ENCODE results near the gene ZNF683.

Gene ZNF683

GRCh38 chr1:26360807-26361604 is 11.5 kb downstream of the ZNF683 start:
- H3K27me3 ChIP-seq (ENCODE audit: control insufficient read depth in 1 of 2, insufficient read depth in 2 of 2, low read length in 2 of 2) = peaks cover 18 to 25% of the 10 kb centered on the region in 2 donors
- no peak overlapping the region for H3K27ac ChIP-seq (ENCODE audit: low read depth, low read length)
- H3K36me3 ChIP-seq (ENCODE audit: control insufficient read depth in 1 of 2, insufficient read depth in 2 of 2, low read length in 2 of 2) = no peaks in the 10 kb centered on the region
- H3K9me3 ChIP-seq (ENCODE audit: control insufficient read depth in 1 of 2, low read length in 2 of 2) = no peaks in the 10 kb centered on the region
- peak overlapping the region in 1 of 2 donors; percentile 51 for H3K4me3 ChIP-seq (ENCODE audit: low read depth in 1 of 2, low read length in 2 of 2)
- peaks cover 27 to 39% of the 10 kb centered on the region in 2 donors for H3K4me1 ChIP-seq (ENCODE audit: control insufficient read depth in 1 of 2, insufficient read depth in 2 of 2, low read length in 2 of 2)
- H3K9ac ChIP-seq (ENCODE audit: low read depth in 1 of 2, low read length in 2 of 2) = no peak overlapping the region

DNA sequence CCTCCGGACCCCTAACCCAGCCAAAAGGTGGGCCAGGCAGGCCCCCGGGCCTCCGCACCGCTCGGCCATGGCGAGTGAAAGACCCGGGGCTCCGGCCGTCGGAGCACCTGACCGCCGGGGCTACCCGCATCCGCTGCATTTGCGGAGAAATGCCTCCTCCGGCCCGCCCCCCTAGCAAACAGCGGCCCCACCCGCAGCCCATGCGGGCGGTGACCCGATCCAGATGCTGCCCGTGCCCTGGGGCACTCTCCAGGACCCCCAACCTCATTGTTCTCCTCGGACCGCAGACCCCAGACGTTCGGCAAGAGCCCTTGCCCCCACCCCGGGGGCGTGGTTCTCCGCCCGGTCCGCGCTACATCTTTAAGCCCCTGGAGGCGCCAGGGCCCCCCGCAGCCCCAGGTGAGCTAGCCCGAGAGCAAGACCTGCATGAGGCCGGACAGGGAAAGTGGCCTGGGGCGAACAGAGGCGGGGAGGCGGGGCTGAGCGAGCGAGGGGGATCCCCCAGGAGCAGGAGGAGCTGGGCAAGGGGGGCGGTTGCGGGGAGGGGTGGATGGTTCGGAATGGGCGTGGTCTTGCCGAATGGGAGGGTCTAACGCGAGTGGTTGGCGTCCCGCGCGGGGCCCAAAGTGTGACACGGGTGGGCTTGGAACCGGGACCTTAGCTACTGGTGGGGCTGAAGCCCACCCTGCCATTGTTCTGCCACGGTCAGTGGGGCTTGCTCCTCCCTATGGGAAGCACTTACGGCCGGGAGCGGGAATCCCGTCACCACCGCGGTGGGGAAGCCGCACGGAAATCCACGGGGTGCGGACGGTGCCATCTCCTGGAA is 12.4 kb downstream of the ZNF683 start:
- Histone ChIP-seq H3K36me3 (ENCODE audit: control insufficient read depth in 1 of 2, insufficient read depth in 2 of 2, low read length in 2 of 2) (no peaks in the 10 kb centered on the region), H3K9me3 (ENCODE audit: control insufficient read depth in 1 of 2, low read length in 2 of 2) (no peaks in the 10 kb centered on the region), H3K27me3 (ENCODE audit: control insufficient read depth in 1 of 2, insufficient read depth in 2 of 2, low read length in 2 of 2) (peaks cover 16 to 25% of the 10 kb centered on the region in 2 donors), H3K4me1 (ENCODE audit: control insufficient read depth in 1 of 2, insufficient read depth in 2 of 2, low read length in 2 of 2) (peaks cover 34 to 42% of the 10 kb centered on the region in 2 donors), H3K9ac (ENCODE audit: low read depth in 1 of 2, low read length in 2 of 2) (peak overlapping the region in 1 of 2 donors; percentile 12), H3K27ac (ENCODE audit: low read depth, low read length) (no peak overlapping the region), H3K4me3 (ENCODE audit: low read depth in 1 of 2, low read length in 2 of 2) (peak overlapping the region; percentile 45 to 51)

- no peak overlapping the region for H3K4me3 ChIP-seq (ENCODE audit: low read depth in 1 of 2, low read length in 2 of 2)
- H3K9ac ChIP-seq (ENCODE audit: low read depth in 1 of 2, low read length in 2 of 2) = peak overlapping the region in 1 of 2 donors; percentile 33
- peaks cover 14 to 21% of the 10 kb centered on the region in 2 donors for H3K27me3 ChIP-seq (ENCODE audit: control insufficient read depth in 1 of 2, insufficient read depth in 2 of 2, low read length in 2 of 2)
- H3K9me3 ChIP-seq (ENCODE audit: control insufficient read depth in 1 of 2, low read length in 2 of 2) = no peaks in the 10 kb centered on the region
- peak overlapping the region; percentile 13 for H3K27ac ChIP-seq (ENCODE audit: low read depth, low read length)
- H3K4me1 ChIP-seq (ENCODE audit: control insufficient read depth in 1 of 2, insufficient read depth in 2 of 2, low read length in 2 of 2) = peaks cover 47 to 56% of the 10 kb centered on the region in 2 donors
- H3K36me3 ChIP-seq (ENCODE audit: control insufficient read depth in 1 of 2, insufficient read depth in 2 of 2, low read length in 2 of 2) = no peaks in the 10 kb centered on the region
Observed at GRCh38 chr1:26358411-26359384, 13.9 kb downstream of the ZNF683 start.

DNA sequence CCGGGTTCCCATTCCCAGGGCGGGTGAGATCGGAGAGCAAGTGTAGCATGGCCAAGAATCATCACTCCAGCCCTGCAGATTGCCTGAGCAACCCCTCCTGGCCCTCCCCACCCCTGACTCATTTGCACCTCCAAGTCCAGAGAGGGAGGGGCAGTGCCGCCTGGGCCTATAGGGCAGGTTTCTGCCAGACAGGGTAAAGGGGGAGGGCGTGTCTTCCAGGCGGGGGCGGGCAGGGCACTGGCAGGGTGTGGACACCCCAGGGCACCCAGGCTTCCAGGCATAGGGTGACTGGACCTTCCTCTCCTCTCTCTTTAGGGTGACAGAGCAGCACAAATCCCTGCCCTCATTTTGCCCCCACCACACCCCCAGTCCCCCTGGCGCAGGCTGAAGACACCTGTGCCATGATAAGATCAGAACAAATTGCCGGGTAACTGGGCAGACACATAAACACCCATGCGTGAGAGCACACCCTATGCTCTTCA is 15.4 kb downstream of the ZNF683 start:
- Histone ChIP-seq H3K27me3 (ENCODE audit: control insufficient read depth in 1 of 2, insufficient read depth in 2 of 2, low read length in 2 of 2) (peaks cover 14 to 21% of the 10 kb centered on the region in 2 donors), H3K27ac (ENCODE audit: low read depth, low read length) (no peak overlapping the region), H3K9me3 (ENCODE audit: control insufficient read depth in 1 of 2, low read length in 2 of 2) (no peaks in the 10 kb centered on the region), H3K4me1 (ENCODE audit: control insufficient read depth in 1 of 2, insufficient read depth in 2 of 2, low read length in 2 of 2) (peaks cover 51 to 58% of the 10 kb centered on the region in 2 donors), H3K9ac (ENCODE audit: low read depth in 1 of 2, low read length in 2 of 2) (peak overlapping the region in 1 of 2 donors; percentile 53), H3K4me3 (ENCODE audit: low read depth in 1 of 2, low read length in 2 of 2) (no peak overlapping the region), H3K36me3 (ENCODE audit: control insufficient read depth in 1 of 2, insufficient read depth in 2 of 2, low read length in 2 of 2) (no peaks in the 10 kb centered on the region)

GRCh38 chr1:26356106-26356505 is 16.4 kb downstream of the ZNF683 start:
- Histone ChIP-seq H3K27me3 (ENCODE audit: control insufficient read depth in 1 of 2, insufficient read depth in 2 of 2, low read length in 2 of 2) (peaks cover 7 to 10% of the 10 kb centered on the region in 2 donors), H3K36me3 (ENCODE audit: control insufficient read depth in 1 of 2, insufficient read depth in 2 of 2, low read length in 2 of 2) (no peaks in the 10 kb centered on the region), H3K9ac (ENCODE audit: low read depth in 1 of 2, low read length in 2 of 2) (no peak overlapping the region), H3K9me3 (ENCODE audit: control insufficient read depth in 1 of 2, low read length in 2 of 2) (no peaks in the 10 kb centered on the region), H3K4me3 (ENCODE audit: low read depth in 1 of 2, low read length in 2 of 2) (no peak overlapping the region), H3K27ac (ENCODE audit: low read depth, low read length) (no peak overlapping the region), H3K4me1 (ENCODE audit: control insufficient read depth in 1 of 2, insufficient read depth in 2 of 2, low read length in 2 of 2) (peaks cover 62 to 66% of the 10 kb centered on the region in 2 donors)

DNA sequence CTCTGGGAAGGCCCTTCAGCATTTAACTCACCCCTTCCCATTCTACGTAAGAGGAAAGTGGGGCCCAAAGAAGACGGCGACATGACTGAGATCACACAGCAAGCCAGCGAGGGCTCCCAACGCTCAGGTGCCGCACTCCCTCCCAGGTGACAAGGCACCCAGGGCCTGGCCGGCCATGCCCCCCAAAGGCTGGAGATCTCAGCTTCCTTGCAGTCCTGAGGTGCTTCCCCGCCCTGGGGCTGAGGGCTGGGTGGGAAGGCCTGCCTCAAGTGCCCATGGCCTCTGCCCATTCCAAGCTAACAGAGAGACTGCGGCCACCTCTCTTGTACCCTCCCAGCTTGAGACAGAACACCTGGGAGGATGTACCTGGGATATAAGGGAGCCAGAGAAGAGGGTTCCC is 17.6 kb downstream of the ZNF683 start:
- Histone ChIP-seq H3K27ac (ENCODE audit: low read depth, low read length) (no peak overlapping the region), H3K9me3 (ENCODE audit: control insufficient read depth in 1 of 2, low read length in 2 of 2) (no peaks in the 10 kb centered on the region), H3K27me3 (ENCODE audit: control insufficient read depth in 1 of 2, insufficient read depth in 2 of 2, low read length in 2 of 2) (no peaks in the 10 kb centered on the region), H3K36me3 (ENCODE audit: control insufficient read depth in 1 of 2, insufficient read depth in 2 of 2, low read length in 2 of 2) (no peaks in the 10 kb centered on the region), H3K4me3 (ENCODE audit: low read depth in 1 of 2, low read length in 2 of 2) (no peak overlapping the region), H3K9ac (ENCODE audit: low read depth in 1 of 2, low read length in 2 of 2) (peak overlapping the region in 1 of 2 donors; percentile 74), H3K4me1 (ENCODE audit: control insufficient read depth in 1 of 2, insufficient read depth in 2 of 2, low read length in 2 of 2) (peaks cover 60 to 63% of the 10 kb centered on the region in 2 donors)

GRCh38 chr1:26353976-26354820 is 18.4 kb downstream of the ZNF683 start, which contains the start of gene CRYBG2:
CRYBG2 (minus strand) TSS chr1:26354130; CDS start chr1:26346657, 7,473 bp downstream.
- no peaks in the 10 kb centered on the region for H3K36me3 ChIP-seq (ENCODE audit: control insufficient read depth in 1 of 2, insufficient read depth in 2 of 2, low read length in 2 of 2)
- peak within 1 kb of the TSS; percentile 32 to 74 for H3K9ac ChIP-seq (ENCODE audit: low read depth in 1 of 2, low read length in 2 of 2)
- H3K27me3 ChIP-seq (ENCODE audit: control insufficient read depth in 1 of 2, insufficient read depth in 2 of 2, low read length in 2 of 2) = no peaks in the 10 kb centered on the region
- H3K9me3 ChIP-seq (ENCODE audit: control insufficient read depth in 1 of 2, low read length in 2 of 2) = no peaks in the 10 kb centered on the region
- H3K4me1 ChIP-seq (ENCODE audit: control insufficient read depth in 1 of 2, insufficient read depth in 2 of 2, low read length in 2 of 2) = peaks cover 59 to 63% of the 10 kb centered on the region in 2 donors
- H3K27ac ChIP-seq (ENCODE audit: low read depth, low read length) = peak within 1 kb of the TSS; percentile 36
- peak within 1 kb of the TSS; percentile 62 to 64 for H3K4me3 ChIP-seq (ENCODE audit: low read depth in 1 of 2, low read length in 2 of 2)

DNA sequence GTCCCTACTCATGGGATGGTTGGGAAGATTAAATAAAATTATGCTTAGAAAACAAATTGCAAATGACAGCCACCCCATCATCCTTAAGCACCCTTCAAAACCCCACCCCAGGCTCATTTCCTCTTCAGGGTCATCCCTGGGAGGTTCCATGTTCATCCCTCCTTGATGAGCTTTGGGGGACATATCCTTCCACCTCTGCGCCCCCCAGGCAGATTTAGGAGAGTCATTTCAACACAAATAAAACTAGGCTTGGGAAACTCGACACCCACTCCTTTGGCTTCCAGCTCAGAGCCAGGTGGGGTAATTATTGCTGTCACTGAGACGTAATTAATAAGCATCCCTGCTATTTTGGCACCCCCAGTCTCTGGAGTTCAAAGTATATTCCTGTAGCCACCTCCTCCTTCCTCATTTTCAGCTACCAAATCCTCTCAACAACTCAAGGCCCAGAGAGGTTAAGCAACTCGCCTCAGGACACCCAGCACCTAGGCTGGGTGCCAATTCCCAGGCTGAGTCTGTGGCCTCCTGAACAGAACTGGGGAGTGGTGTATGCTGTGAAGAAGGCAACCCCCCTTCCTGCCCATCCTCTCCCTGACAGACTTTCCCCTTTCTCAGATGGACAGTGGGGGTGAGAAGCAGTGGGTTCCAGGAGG is 19.2 kb downstream of the ZNF683 start:
- peak overlapping the region; percentile 15 to 74 for H3K9ac ChIP-seq (ENCODE audit: low read depth in 1 of 2, low read length in 2 of 2)
- peak overlapping the region; percentile 62 to 64 for H3K4me3 ChIP-seq (ENCODE audit: low read depth in 1 of 2, low read length in 2 of 2)
- no peaks in the 10 kb centered on the region for H3K36me3 ChIP-seq (ENCODE audit: control insufficient read depth in 1 of 2, insufficient read depth in 2 of 2, low read length in 2 of 2)
- peak overlapping the region; percentile 36 for H3K27ac ChIP-seq (ENCODE audit: low read depth, low read length)
- H3K4me1 ChIP-seq (ENCODE audit: control insufficient read depth in 1 of 2, insufficient read depth in 2 of 2, low read length in 2 of 2) = peaks cover 53 to 57% of the 10 kb centered on the region in 2 donors
- no peaks in the 10 kb centered on the region for H3K27me3 ChIP-seq (ENCODE audit: control insufficient read depth in 1 of 2, insufficient read depth in 2 of 2, low read length in 2 of 2)
- no peaks in the 10 kb centered on the region for H3K9me3 ChIP-seq (ENCODE audit: control insufficient read depth in 1 of 2, low read length in 2 of 2)

Measured in duodenal mucosa (tissue), 2 donors.